ENCODE measurements around the gene RBFOX2. TPM values are rescaled to one million over a fixed set of nuclear protein-coding genes. Genes with fewer than 3 reads are reported as not detected.

Gene RBFOX2
- total RNA-seq, 1 experiment from 2014 or later: 81.1 TPM

- no TSS peak for BruUV-seq (replicated peaks)
- no peaks in the 10 kb centered on the region for H3K27me3 ChIP-seq (ENCODE audit: control insufficient read depth, insufficient read depth, low read length)
- TF ChIP-seq TCF7L2 (IDR thresholded peaks at IDR 0.05; ENCODE audit: low read depth, low read length) (no peak), CTCF (IDR thresholded peaks at IDR 0.05) (no peak)
- in situ Hi-C loops (cut with HindIII; ENCODE audit: low pct_unique_long_range_greater_than_20kb, low sequenced_read_pairs) (no loop called here), intact Hi-C loops (cut with micrococcal nuclease; ENCODE audit: unreplicated experiment) (no loop called here)
- H3K9me3 ChIP-seq (ENCODE audit: control insufficient read depth, insufficient read depth, low read depth, low read length): no peaks in the 10 kb centered on the region
- ChIA-PET POLR2A (no interaction called here), CTCF (no interaction called here)
- H3K4me3 ChIP-seq (ENCODE audit: low read depth in 2 of 2, low read length in 2 of 2): no peak overlapping the region
- ATAC-seq (no peak), DNase-seq (ENCODE audit: low read depth, low spot score) (no peak)
- H3K27ac ChIP-seq (ENCODE audit: low read length): no peak overlapping the region
- no peaks in the 10 kb centered on the region for H3K4me1 ChIP-seq (ENCODE audit: control insufficient read depth, insufficient read depth, low read length)
- H3K36me3 ChIP-seq (ENCODE audit: control insufficient read depth, insufficient read depth, low read length): no peaks in the 10 kb centered on the region
Observed at GRCh38 chr22:36010090-36010489, 18.5 kb downstream of the RBFOX2 start.

- TF ChIP-seq POLR2AphosphoS5 (IDR thresholded peaks at IDR 0.05; ENCODE audit: low read depth, low read length) (no peak), TCF7L2 (IDR thresholded peaks at IDR 0.05; ENCODE audit: low read depth, low read length) (no peak), REST (IDR thresholded peaks at IDR 0.05; ENCODE audit: insufficient read depth in 1 of 2, low read depth in 2 of 2, low read length in 1 of 2) (no peak), SIN3A (IDR thresholded peaks at IDR 0.05; ENCODE audit: borderline replicate concordance, insufficient read depth, low read depth, low read length) (no peak), CTCF (IDR thresholded peaks at IDR 0.05) (no peak)
- CTCF ChIA-PET: no interaction called here
- intact Hi-C loops (cut with micrococcal nuclease; ENCODE audit: unreplicated experiment): no loop called here
- ATAC-seq: no peak
- POLR2A ChIA-PET: no interaction called here
- Histone ChIP-seq H3K27ac (ENCODE audit: low read length) (no peak overlapping the region), H3K4me3 (ENCODE audit: low read depth in 2 of 2, low read length in 2 of 2) (no peak overlapping the region), H3K9me3 (ENCODE audit: control insufficient read depth, insufficient read depth, low read depth, low read length) (no peaks in the 10 kb centered on the region), H3K27me3 (ENCODE audit: control insufficient read depth, insufficient read depth, low read length) (no peaks in the 10 kb centered on the region), H3K36me3 (ENCODE audit: control insufficient read depth, insufficient read depth, low read length) (no peaks in the 10 kb centered on the region), H3K4me1 (ENCODE audit: control insufficient read depth, insufficient read depth, low read length) (no peaks in the 10 kb centered on the region)
- in situ Hi-C loops (cut with HindIII; ENCODE audit: low pct_unique_long_range_greater_than_20kb, low sequenced_read_pairs): no loop called here
- DNase-seq (ENCODE audit: low read depth, low spot score): no peak
- BruUV-seq (replicated peaks): no TSS peak
Observed at GRCh38 chr22:36009085-36009484, 19.5 kb downstream of the RBFOX2 start.

GRCh38 chr22:36008565-36008964 lies 20.1 kb downstream of the RBFOX2 start:
- Histone ChIP-seq H3K36me3 (ENCODE audit: control insufficient read depth, insufficient read depth, low read length) (no peaks in the 10 kb centered on the region), H3K27ac (ENCODE audit: low read length) (no peak overlapping the region), H3K9me3 (ENCODE audit: control insufficient read depth, insufficient read depth, low read depth, low read length) (no peaks in the 10 kb centered on the region), H3K4me3 (ENCODE audit: low read depth in 2 of 2, low read length in 2 of 2) (no peak overlapping the region), H3K27me3 (ENCODE audit: control insufficient read depth, insufficient read depth, low read length) (no peaks in the 10 kb centered on the region), H3K4me1 (ENCODE audit: control insufficient read depth, insufficient read depth, low read length) (no peaks in the 10 kb centered on the region)
- CTCF ChIA-PET: no interaction called here
- TF ChIP-seq SIN3A (IDR thresholded peaks at IDR 0.05; ENCODE audit: borderline replicate concordance, insufficient read depth, low read depth, low read length) (no peak), POLR2AphosphoS5 (IDR thresholded peaks at IDR 0.05; ENCODE audit: low read depth, low read length) (no peak), REST (IDR thresholded peaks at IDR 0.05; ENCODE audit: insufficient read depth in 1 of 2, low read depth in 2 of 2, low read length in 1 of 2) (no peak), CTCF (IDR thresholded peaks at IDR 0.05) (no peak), TCF7L2 (IDR thresholded peaks at IDR 0.05; ENCODE audit: low read depth, low read length) (no peak)
- POLR2A ChIA-PET: no interaction called here
- in situ Hi-C loops (cut with HindIII; ENCODE audit: low pct_unique_long_range_greater_than_20kb, low sequenced_read_pairs) (no loop called here), intact Hi-C loops (cut with micrococcal nuclease; ENCODE audit: unreplicated experiment) (no loop called here)
- ATAC-seq: no peak
- DNase-seq (ENCODE audit: low read depth, low spot score): no peak
- no TSS peak for BruUV-seq (replicated peaks)

Measured in Panc1 (cell line).